K562 (cell line): ENCODE results near the gene PTGR3. TPM values are rescaled to one million over a fixed set of nuclear protein-coding genes. Genes with fewer than 3 reads are reported as not detected.

Experiments
- ATAC-seq: fragments of 200-7000 bp; cut with Tn5 transposase; 3 replicates; pipeline ENCODE4 v1.9.1; 2020; ENCODE audit warnings: moderate library complexity
- BruUV-seq: library from RNA; stranded (reverse); fragments of 400-500 nt; replicated peaks from 2 replicates; lab custom pipeline; 2021; lab: Mats Ljungman, UMichigan
- CTCF ChIA-PET: fragments of 300-600 bp; formaldehyde crosslinking; extraction: SDS; loops from one replicate; lab custom pipeline; 2021; ENCODE audit warnings: low intra/inter-chr PET ratio; lab: Yijun Ruan, JAX
- POLR2A ChIA-PET: fragments of 300-600, 350-650 bp; sonication (Branson Sonifier 250); formaldehyde crosslinking; extraction: SDS; loops from one replicate; lab custom pipeline; 2021; ENCODE audit warnings: antibody characterized with exemption, inconsistent platforms; lab: Yijun Ruan, JAX
- DNase-seq, 4 experiments: peaks; one replicate each; pipeline versions ENCODE4 v3.0.0 to v3.0.0-alpha.2; 2011 to 2018; ENCODE audit warnings: low spot score in 3 of 4, mixed read lengths in 3 of 4; ENCODE audit errors: extremely low read depth in 1 of 4
- FAIRE-seq: peaks from 2 replicates; lab custom pipeline; 2011; peaks lifted over from hg19 to GRCh38; lab: Jason Lieb, UNC
- H2AFZ ChIP-seq: 2 replicates; pipeline ENCODE4 v1.6.0; 2011; ENCODE audit warnings: low read depth, low read length, control low read depth, inconsistent platforms
- H3K27ac ChIP-seq: fragments of 200-600 bp; 3 replicates; pipeline ENCODE4 v1.8.0; 2011; ENCODE audit warnings: low read depth, mild to moderate bottlenecking, control low read depth, inconsistent platforms, low read length, moderate library complexity, mixed read lengths; ENCODE audit errors: extremely low read depth
- H3K27me3 ChIP-seq, 2 experiments: fragments of 300-600 bp in 1 of 2; 2 replicates in 1 of 2; 3 replicates in 1 of 2; pipeline versions ENCODE4 v1.6.0 to v1.8.0; 2011; ENCODE audit warnings: inconsistent platforms in 2 of 2, low read length in 2 of 2, mild to moderate bottlenecking in 1 of 2, mixed read lengths in 1 of 2, moderate library complexity in 1 of 2; ENCODE audit not compliant: control insufficient read depth in 2 of 2, insufficient read depth in 2 of 2
- H3K36me3 ChIP-seq: fragments of 300-600 bp; 3 replicates; pipeline ENCODE4 v1.8.0; 2011; ENCODE audit warnings: mild to moderate bottlenecking, low read length, inconsistent platforms; ENCODE audit not compliant: control insufficient read depth, insufficient read depth
- H3K4me1 ChIP-seq, 2 experiments: fragments of 200-600 bp in 1 of 2; replicated peaks in 1 of 2; 2 replicates in 1 of 2; 3 replicates in 1 of 2; pipeline versions ENCODE4 v1.5.1 to v1.8.0; 2011; ENCODE audit warnings: inconsistent platforms in 2 of 2, low read length in 2 of 2, mild to moderate bottlenecking in 1 of 2, mixed read lengths in 1 of 2, moderate library complexity in 1 of 2; ENCODE audit not compliant: control insufficient read depth in 2 of 2, insufficient read depth in 2 of 2
- H3K4me2 ChIP-seq: 2 replicates; pipeline ENCODE4 v1.6.1; 2011; ENCODE audit warnings: low read length, control low read depth, inconsistent platforms, mixed read lengths; ENCODE audit not compliant: insufficient read depth
- H3K4me3 ChIP-seq: fragments of 200-600 bp; sonication (generic), shearing (Covaris generic); 2 replicates; pipeline ENCODE4 v1.5.1; 2016; ENCODE audit warnings: control low read depth, inconsistent platforms
- H3K79me2 ChIP-seq: fragments of 200-600 bp; 3 replicates; pipeline ENCODE4 v1.8.0; 2011; ENCODE audit warnings: low read length, inconsistent platforms; ENCODE audit not compliant: control insufficient read depth, insufficient read depth
- H3K9ac ChIP-seq, 2 experiments: 2 replicates each; pipeline versions ENCODE4 v1.6.0 to v1.6.1; 2011; ENCODE audit warnings: low read depth in 2 of 2, low read length in 2 of 2, control low read depth in 1 of 2, inconsistent platforms in 1 of 2, mild to moderate bottlenecking in 1 of 2, mixed read lengths in 1 of 2; ENCODE audit not compliant: insufficient read depth in 1 of 2
- H3K9me1 ChIP-seq: one replicate; pipeline ENCODE4 v1.6.0; 2011; ENCODE audit warnings: inconsistent platforms, mild to moderate bottlenecking, low read length, moderate library complexity; ENCODE audit not compliant: control insufficient read depth, insufficient read depth
- H3K9me3 ChIP-seq: replicated peaks from 2 replicates; pipeline ENCODE4 v1.5.1; 2011; ENCODE audit warnings: low read depth, low read length, inconsistent platforms; ENCODE audit not compliant: control insufficient read depth, insufficient read depth
- H4K20me1 ChIP-seq: replicated peaks from 2 replicates; pipeline ENCODE4 v1.6.1; 2011; ENCODE audit warnings: low read length, inconsistent platforms, mixed read lengths; ENCODE audit not compliant: control insufficient read depth, insufficient read depth
- C11orf30 ChIP-seq: fragments of 450-650 bp; IDR thresholded peaks from 2 replicates; pipeline ENCODE4 v1.6.1; 2016; ENCODE audit warnings: low read depth, mild to moderate bottlenecking
- E2F4 ChIP-seq: sonication (generic); formaldehyde crosslinking; IDR thresholded peaks from 2 replicates; pipeline ENCODE4 v1.8.0; 2022; ENCODE audit warnings: mild to moderate bottlenecking, low read depth, missing genetic modification reagents
- MTA3 ChIP-seq: fragments of 450-650 bp; formaldehyde crosslinking; IDR thresholded peaks from 2 replicates; pipeline ENCODE4 v1.6.1; 2017; ENCODE audit warnings: mild to moderate bottlenecking, borderline replicate concordance
- MTF1 ChIP-seq: fragments of 250-450 bp; sonication (Bioruptor Pico); IDR thresholded peaks from 2 replicates; pipeline ENCODE4 v1.9.0; 2021; ENCODE audit warnings: moderate library complexity, mild to moderate bottlenecking, inconsistent platforms, borderline replicate concordance
- NFATC3 ChIP-seq: fragments of 450-650 bp; IDR thresholded peaks from 2 replicates; pipeline ENCODE4 v1.6.1; 2017; ENCODE audit warnings: mild to moderate bottlenecking
- NFIX ChIP-seq: fragments of 250-450 bp; sonication (Bioruptor Pico); IDR thresholded peaks from 2 replicates; pipeline ENCODE4 v1.4.0; 2020; ENCODE audit warnings: low read depth, mild to moderate bottlenecking, moderate library complexity
- NFYB ChIP-seq: IDR thresholded peaks from 2 replicates; pipeline ENCODE4 v1.6.1; 2011; ENCODE audit warnings: mild to moderate bottlenecking, moderate library complexity; ENCODE audit not compliant: insufficient read length; ENCODE audit errors: extremely low read depth
- SAP30 ChIP-seq: fragments of 200-600 bp; sonication (generic); IDR thresholded peaks from 2 replicates; pipeline ENCODE4 v1.6.1; 2012; ENCODE audit warnings: borderline replicate concordance, low read depth, mild to moderate bottlenecking, moderate library complexity, low read length, control low read depth, inconsistent platforms; ENCODE audit not compliant: insufficient read depth, poor library complexity, severe bottlenecking
- TAL1 ChIP-seq: fragments of 450-650 bp; IDR thresholded peaks from 2 replicates; pipeline ENCODE4 v1.6.1; 2016; ENCODE audit warnings: mild to moderate bottlenecking
- TCF7L2 ChIP-seq: fragments of 150-350 bp; IDR thresholded peaks from 2 replicates; pipeline ENCODE4 v1.6.1; 2016; ENCODE audit warnings: low read depth, mild to moderate bottlenecking, low read length, moderate library complexity
- TFE3 ChIP-seq: fragments of 450-650 bp; formaldehyde crosslinking; IDR thresholded peaks from 2 replicates; pipeline ENCODE4 v1.4.0; 2020; ENCODE audit warnings: mild to moderate bottlenecking, mixed read lengths
- XRCC3 ChIP-seq: fragments of 450-650 bp; IDR thresholded peaks from 2 replicates; pipeline ENCODE4 v1.6.1; 2017; ENCODE audit warnings: mild to moderate bottlenecking, moderate library complexity
- ZKSCAN1 ChIP-seq: fragments of 150-350 bp; IDR thresholded peaks from 2 replicates; pipeline ENCODE4 v1.6.1; 2016; ENCODE audit warnings: low read depth, low read length
- ZNF449 ChIP-seq: fragments of 250-450 bp; sonication (Bioruptor Pico); IDR thresholded peaks from 2 replicates; pipeline ENCODE4 v1.8.0; 2022; ENCODE audit warnings: moderate library complexity, mild to moderate bottlenecking, inconsistent platforms
- ZNF57 ChIP-seq: fragments of 450-650 bp; formaldehyde crosslinking; IDR thresholded peaks from 2 replicates; pipeline ENCODE4 v1.4.0; 2020; ENCODE audit warnings: mild to moderate bottlenecking, moderate library complexity
- ZNF780A ChIP-seq: fragments of 250-450 bp; sonication (Bioruptor Pico); IDR thresholded peaks from 2 replicates; pipeline ENCODE4 v1.5.0; 2021; ENCODE audit warnings: mild to moderate bottlenecking
- WGBS: fragments of 100-300 bp; shearing (Covaris generic); methylation state at CpG from one replicate; pipeline ENCODE4 v1.1.6; 2016; ENCODE audit warnings: low coverage, mixed read lengths; ENCODE audit not compliant: insufficient coverage; ENCODE audit errors: missing lambda C conversion rate; 5-methylcytosine and 5-hydroxymethylcytosine counted together
- in situ Hi-C: fragments of 300-500 bp; cut with MboI; formaldehyde crosslinking; loops from 4 replicates; pipeline ENCODE4 v1.15.0; 2018; ENCODE audit warnings: inconsistent platforms, mixed read lengths
- intact Hi-C: fragments of 100-400 bp; cut with micrococcal nuclease; formaldehyde crosslinking; loops from 2 replicates; pipeline ENCODE4 v1.14.2; 2022
- polyA plus RNA-seq, 8 experiments: library from polyadenylated mRNA; depleted of rRNA in 4 of 8; stranded (reverse) in 5 of 8; unstranded in 3 of 8; fragments of >200 nt; fragmentation: Nextera tagmentation in 2 of 8; fragmentation: Illumina TruSeq in 1 of 8; extraction: Ambion mirVana in 2 of 8; extraction: Trizol in 1 of 8; gene quantifications; 2 replicates each; pipeline versions ENCODE4 v1.2.1 to v1.2.3, GENCODE V29; 2011 to 2014; ENCODE audit warnings: inconsistent platforms in 1 of 8, missing spikeins in 1 of 8
- total RNA-seq, 7 experiments: library from RNA; depleted of rRNA in 6 of 7; stranded (reverse); fragments of >200 nt in 6 of 7; fragmentation: Illumina TruSeq in 2 of 7; extraction: Trizol in 2 of 7; gene quantifications; 2 replicates each; pipeline versions ENCODE4 v1.2.1 to v1.2.3, GENCODE V29; 2011 to 2021; ENCODE audit warnings: low replicate concordance in 1 of 7

PTGR3 gene
- total and polyA plus RNA-seq, 9 of the 15 experiments (the other 6 are each of a cell fraction or from before 2014, with no cell fraction given): 4.1 to 32.3 (median 15.3) TPM

GRCh38 chr18:75251466-75251865 is 42.5 kb upstream of the PTGR3 start (continued):
- no peak for TF ChIP-seq NFATC3
- no peak for TF ChIP-seq TFE3 (CRISPR knock-in tag)
- TF ChIP-seq ZNF449 (CRISPR knock-in tag): no peak
- TF ChIP-seq C11orf30: no peak
- TF ChIP-seq NFYB: no peak
- no peak for TF ChIP-seq ZKSCAN1
- no peak for TF ChIP-seq ZNF780A (CRISPR knock-in tag)
- no peak for TF ChIP-seq SAP30
- TF ChIP-seq, all 486 proteins: peak for 0

GRCh38 chr18:75250471-75250821 is 41.5 kb upstream of the PTGR3 start:
- in situ Hi-C loops (no loop called here), intact Hi-C loops (no loop called here)
- H4K20me1 ChIP-seq: no peaks in the 10 kb centered on the region; the same call in 1 of the 2 replicates
- H3K27me3 ChIP-seq: no peaks in the 10 kb centered on the region
- H3K4me1 ChIP-seq: peaks cover 0 to 11% of the 10 kb centered on the region in 2 experiments; a peak in 3 of 5 replicates
- H3K9ac ChIP-seq: no peak overlapping the region
- POLR2A ChIA-PET: no interaction called here
- H3K4me2 ChIP-seq: no peak overlapping the region
- TF ChIP-seq NFIX (no peak), TCF7L2 (no peak), E2F4 (no peak), ZNF57 (CRISPR knock-in tag) (no peak), XRCC3 (no peak), MTA3 (no peak), TAL1 (no peak), MTF1 (CRISPR knock-in tag) (no peak)
- ATAC-seq (no peak), DNase-seq (no peak), FAIRE-seq (no peak)
- WGBS: 78% methylated on average over 6 of the region's 20 CpGs
- no peak overlapping the region for H3K4me3 ChIP-seq
- H3K27ac ChIP-seq: no peak overlapping the region
- H3K9me3 ChIP-seq: no peaks in the 10 kb centered on the region
- H2AFZ ChIP-seq: no peak overlapping the region
- H3K9me1 ChIP-seq: no peaks in the 10 kb centered on the region
- no peaks in the 10 kb centered on the region; the same call in 2 of the 3 replicates for H3K79me2 ChIP-seq
- no peaks in the 10 kb centered on the region for H3K36me3 ChIP-seq
- CTCF ChIA-PET: no interaction called here
- BruUV-seq: no TSS peak
